ENCODE measurements around the gene PHF2. TPM values are rescaled to one million over a fixed set of nuclear protein-coding genes. Genes with fewer than 3 reads are reported as not detected.

The PHF2 gene
- total and polyA plus RNA-seq, 12 donors = 13.9 to 31.3 (median 23.0) TPM

DNA sequence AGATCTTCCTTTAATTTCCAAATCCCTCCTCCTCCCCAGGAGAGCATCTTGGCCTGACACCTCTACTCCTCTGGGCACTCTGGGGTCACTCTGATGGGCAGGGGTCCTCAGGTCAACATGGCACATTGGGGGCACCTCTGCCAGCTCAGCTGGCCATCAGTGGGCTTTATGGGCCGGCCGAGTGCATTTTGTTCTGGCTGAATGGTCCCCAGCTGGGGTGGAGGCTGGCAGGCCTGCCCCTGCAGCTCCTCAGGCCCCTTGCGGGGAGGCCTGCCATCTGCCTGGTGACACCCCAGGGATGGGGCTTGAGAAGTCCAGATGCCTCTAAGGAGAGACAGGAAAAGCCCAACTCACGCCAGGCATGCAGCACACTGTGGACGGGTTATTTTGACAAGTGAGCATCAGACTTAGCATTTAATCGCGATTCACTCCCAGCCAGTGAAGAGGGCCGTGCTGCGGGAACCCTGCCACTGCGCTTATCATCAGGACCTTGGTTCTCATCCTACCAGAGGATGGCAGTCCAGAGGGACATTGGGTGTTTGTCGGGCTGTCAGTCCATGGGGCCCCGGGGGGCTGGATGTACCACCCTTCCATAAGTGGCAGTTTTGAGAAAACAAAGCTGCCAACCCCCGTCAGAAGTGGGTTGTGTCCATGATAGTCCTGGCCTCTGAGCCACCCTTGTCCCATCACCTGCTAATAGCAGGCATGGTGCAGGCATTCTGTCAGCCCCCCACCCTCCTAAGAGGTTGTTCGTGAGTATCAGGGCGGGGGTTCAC, 21.7 kb downstream of the PHF2 start:
- DNase-seq = no peak

DNA sequence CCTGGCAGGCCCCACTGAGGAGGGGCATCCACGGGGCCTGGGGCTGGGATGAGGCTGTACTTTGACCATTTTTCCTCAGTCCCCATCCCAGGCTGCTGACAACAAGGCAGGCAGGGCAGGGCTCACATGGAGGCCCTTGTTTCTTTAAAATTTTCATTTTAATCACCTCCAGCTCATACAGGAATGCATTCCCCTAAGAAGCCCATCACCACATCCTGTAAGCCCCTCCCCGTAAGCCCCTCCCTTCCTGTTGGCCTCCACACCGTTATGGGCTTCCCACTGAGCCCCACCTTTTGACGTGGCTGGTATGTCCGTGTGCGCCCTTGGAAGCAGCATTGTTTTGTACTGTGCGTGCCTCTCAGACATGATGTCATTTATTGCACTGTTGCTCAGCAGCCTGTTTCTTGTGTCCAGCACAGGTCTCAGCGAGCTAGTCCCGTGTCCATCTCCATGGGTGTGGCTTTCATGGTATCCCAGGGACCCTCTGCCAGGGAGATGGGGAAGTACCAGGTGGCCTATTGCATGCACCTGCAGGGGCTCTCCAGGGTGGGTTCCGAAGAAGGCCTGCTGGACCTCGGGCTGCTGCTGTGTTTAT, 22.4 kb downstream of the PHF2 start:
- H3K27ac ChIP-seq = peak overlapping the region in 6 of 10 donors; percentile 22 to 74 (median 50)
- H3K36me3 ChIP-seq = no peaks in the 10 kb centered on the region
- no peaks in the 10 kb centered on the region for H3K27me3 ChIP-seq
- no peak for DNase-seq
- intact Hi-C loops (cut with DNase I) = loop anchor here in 1 of 10 donors (10.0 kb wide), 1 partner anchor 56 kb away; no protein-coding TSS in a partner anchor
- 62 to 65% methylated on average over 11 of the region's 11 CpGs for WGBS, 2 donors
- H3K4me1 ChIP-seq = peaks cover 18 to 56% (median 40%) of the 10 kb centered on the region in 9 donors
- ATAC-seq = peak; percentile 40 to 90 (median 67)
- no peaks in the 10 kb centered on the region for H3K9me3 ChIP-seq
- H3K4me3 ChIP-seq = no peak overlapping the region
- TF ChIP-seq, protein P1, sequence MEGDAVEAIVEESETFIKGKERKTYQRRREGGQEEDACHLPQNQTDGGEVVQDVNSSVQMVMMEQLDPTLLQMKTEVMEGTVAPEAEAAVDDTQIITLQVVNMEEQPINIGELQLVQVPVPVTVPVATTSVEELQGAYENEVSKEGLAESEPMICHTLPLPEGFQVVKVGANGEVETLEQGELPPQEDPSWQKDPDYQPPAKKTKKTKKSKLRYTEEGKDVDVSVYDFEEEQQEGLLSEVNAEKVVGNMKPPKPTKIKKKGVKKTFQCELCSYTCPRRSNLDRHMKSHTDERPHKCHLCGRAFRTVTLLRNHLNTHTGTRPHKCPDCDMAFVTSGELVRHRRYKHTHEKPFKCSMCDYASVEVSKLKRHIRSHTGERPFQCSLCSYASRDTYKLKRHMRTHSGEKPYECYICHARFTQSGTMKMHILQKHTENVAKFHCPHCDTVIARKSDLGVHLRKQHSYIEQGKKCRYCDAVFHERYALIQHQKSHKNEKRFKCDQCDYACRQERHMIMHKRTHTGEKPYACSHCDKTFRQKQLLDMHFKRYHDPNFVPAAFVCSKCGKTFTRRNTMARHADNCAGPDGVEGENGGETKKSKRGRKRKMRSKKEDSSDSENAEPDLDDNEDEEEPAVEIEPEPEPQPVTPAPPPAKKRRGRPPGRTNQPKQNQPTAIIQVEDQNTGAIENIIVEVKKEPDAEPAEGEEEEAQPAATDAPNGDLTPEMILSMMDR (IDR thresholded peaks at IDR 0.05) = no peak

More for the DNA sequence above, 21.7 kb downstream of the PHF2 start:
- H3K27ac ChIP-seq = peak overlapping the region in 6 of 10 donors; percentile 22 to 74 (median 50)
- H3K4me3 ChIP-seq = no peak overlapping the region
- intact Hi-C loops (cut with DNase I) = loop anchor here in 1 of 10 donors (10.0 kb wide), 1 partner anchor 57 kb away; no protein-coding TSS in a partner anchor
- H3K36me3 ChIP-seq = no peaks in the 10 kb centered on the region
- no peaks in the 10 kb centered on the region for H3K27me3 ChIP-seq
- peaks cover 18 to 59% (median 45%) of the 10 kb centered on the region in 9 donors for H3K4me1 ChIP-seq
- ATAC-seq = peak in 2 of 8 donors; percentile 1 to 8
- 80 to 84% methylated on average over 15 of the region's 15 CpGs for WGBS, 2 donors
- TF ChIP-seq, protein P1 (IDR thresholded peaks at IDR 0.05) = no peak
- no peaks in the 10 kb centered on the region for H3K9me3 ChIP-seq

DNA sequence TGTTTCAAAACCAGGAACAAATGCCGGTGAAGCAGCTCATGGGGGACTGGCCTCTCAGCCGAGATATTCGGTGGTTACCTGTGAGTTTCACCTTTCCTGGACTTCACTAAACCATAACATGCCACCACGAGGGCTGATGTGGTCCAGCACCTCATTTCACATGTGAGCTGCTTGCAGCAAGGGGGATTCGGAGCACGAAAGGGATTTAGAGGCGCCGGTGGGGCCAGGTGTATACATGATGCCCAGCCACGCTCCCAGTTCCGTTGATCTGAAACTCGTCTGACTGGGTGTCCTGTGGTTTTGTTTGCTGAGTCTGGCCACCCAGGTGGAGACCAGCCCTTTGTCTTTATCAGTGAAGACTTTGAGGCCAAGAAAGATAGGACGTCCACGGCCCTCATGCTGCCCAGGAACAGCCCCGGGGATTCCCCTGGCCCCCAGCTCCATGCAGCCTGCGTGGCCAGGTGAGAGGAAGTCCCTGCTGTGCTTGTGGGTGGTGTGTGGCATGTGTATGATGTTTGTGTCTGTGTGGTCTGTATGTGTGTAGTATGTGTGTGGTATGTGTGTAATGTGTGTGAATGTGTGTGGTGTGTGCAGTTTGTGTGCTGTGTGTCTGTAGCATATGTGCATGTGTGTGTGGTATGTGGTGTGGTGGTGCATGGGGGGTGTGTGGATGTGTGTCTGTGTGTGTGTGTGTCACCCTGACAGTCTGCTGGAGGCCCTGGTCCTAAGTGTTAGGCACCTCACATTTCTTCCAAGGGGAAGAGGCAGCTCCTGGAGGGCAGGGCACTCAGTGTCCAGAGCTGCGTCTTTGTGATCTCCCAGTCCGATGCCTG, 23.4 kb downstream of the PHF2 start:
- H3K9me3 ChIP-seq = no peaks in the 10 kb centered on the region
- TF ChIP-seq, protein P1 (IDR thresholded peaks at IDR 0.05) = no peak
- WGBS, 2 donors = 77 to 86% methylated on average over 17 of the region's 17 CpGs
- peak overlapping the region in 4 of 10 donors; percentile 16 to 43 (median 28) for H3K27ac ChIP-seq
- no peak for ATAC-seq
- H3K4me1 ChIP-seq = peaks cover 10 to 51% (median 32%) of the 10 kb centered on the region in 9 donors
- H3K36me3 ChIP-seq = no peaks in the 10 kb centered on the region
- DNase-seq = no peak
- intact Hi-C loops (cut with DNase I) = loop anchor here in 1 of 10 donors (10.0 kb wide), 1 partner anchor 55 kb away; no protein-coding TSS in a partner anchor
- H3K4me3 ChIP-seq = no peak overlapping the region
- H3K27me3 ChIP-seq = no peaks in the 10 kb centered on the region

DNA sequence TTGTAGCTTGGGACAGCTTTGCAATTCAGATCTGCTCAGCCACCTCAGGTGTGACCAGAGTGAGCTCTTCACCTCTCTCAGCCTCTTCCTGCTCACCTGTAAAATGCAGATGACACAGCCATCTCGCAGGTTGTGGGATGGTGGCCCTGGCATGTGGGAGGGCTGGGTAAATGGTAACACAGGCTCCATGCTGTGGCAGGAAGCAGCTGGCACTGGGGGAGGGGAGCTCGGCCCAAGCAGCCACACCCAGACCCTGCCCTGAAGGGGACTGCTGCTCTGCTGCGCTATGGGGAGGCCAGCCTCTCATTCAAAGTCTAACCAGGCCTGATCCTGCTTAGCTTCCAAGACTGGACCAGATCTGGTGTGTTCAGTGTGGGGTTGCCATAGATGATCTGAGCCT, 24.1 kb downstream of the PHF2 start:
- TF ChIP-seq, protein P1 (IDR thresholded peaks at IDR 0.05) = no peak
- intact Hi-C loops (cut with DNase I) = no loop called here
- Histone ChIP-seq H3K4me1 (peaks cover 10 to 50% (median 30%) of the 10 kb centered on the region in 9 donors), H3K27ac (no peak overlapping the region), H3K27me3 (no peaks in the 10 kb centered on the region), H3K9me3 (peaks cover 0 to 4% (median 0%) of the 10 kb centered on the region in 11 donors), H3K36me3 (no peaks in the 10 kb centered on the region), H3K4me3 (no peak overlapping the region)
- DNase-seq (no peak), ATAC-seq (no peak)
- 58 to 64% methylated on average over 3 of the region's 3 CpGs for WGBS, 2 donors
